Fibroblast of upper back skin (primary cell): ENCODE results near the gene FHL3.

Experiments
- DNase-seq: peaks from one replicate; pipeline ENCODE4 v3.0.0-alpha.2; 2013

FHL3 gene

GRCh38 chr1:38012363-38013226, 7.3 kb upstream of the FHL3 start, which contains the start of gene UTP11:
UTP11 (plus strand) TSS chr1:38012734; CDS start chr1:38012803, 69 bp downstream.
- DNase-seq = peak; percentile 99

DNA sequence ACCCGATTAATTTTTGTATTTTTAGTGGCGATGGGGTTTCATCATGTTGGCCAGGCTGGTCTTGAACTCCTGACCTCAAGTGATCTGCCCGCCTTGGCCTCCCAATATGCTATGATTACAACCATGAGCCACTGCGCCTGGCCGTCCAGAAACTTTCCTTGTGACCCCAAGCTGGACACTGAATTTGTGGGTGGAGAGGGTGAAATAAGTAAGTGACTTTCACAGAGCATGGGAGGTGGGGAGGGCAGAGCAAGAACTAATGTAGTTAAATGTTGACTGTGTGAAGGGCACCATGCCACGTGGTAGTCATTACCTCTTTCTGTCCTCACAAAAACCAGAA, 4.5 kb upstream of the FHL3 start:
- DNase-seq = no peak

DNA sequence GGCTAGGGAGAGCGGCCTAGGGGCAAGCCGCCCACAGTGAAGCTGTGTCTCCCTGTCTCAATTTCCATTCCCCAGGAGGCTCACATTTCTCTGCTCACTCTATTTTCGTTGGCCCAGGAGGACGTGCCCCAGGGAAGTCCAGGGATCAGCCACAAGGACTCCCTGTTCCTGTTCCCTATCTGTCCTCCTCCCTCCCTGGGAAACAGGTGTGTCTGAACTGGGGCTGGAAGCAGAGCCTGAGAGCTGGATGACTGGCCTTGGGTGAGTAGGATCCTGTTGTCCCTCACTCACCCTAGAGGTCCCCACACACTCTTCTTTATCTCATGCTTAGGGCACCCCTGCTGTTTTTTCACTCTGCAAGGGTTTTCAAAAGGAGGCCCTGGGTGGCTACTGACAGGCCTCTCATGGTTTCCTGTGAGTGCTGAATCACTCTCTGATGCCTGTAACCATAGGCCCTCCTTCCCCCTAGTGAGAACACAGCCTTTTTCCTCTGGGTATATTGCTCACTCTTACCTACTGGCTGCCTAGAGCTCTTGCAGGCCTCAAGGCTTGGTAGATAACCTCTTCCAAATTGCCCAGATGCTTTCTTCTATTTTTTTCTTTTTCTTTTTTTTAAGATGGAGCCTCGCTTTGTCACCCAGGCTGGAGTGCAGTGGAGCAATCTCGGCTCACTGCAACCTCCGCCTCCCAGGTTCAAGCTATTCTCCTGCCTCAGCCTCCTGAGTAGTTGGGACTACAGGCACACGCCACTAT, 4.0 kb upstream of the FHL3 start:
- peak; percentile 81 for DNase-seq

DNA sequence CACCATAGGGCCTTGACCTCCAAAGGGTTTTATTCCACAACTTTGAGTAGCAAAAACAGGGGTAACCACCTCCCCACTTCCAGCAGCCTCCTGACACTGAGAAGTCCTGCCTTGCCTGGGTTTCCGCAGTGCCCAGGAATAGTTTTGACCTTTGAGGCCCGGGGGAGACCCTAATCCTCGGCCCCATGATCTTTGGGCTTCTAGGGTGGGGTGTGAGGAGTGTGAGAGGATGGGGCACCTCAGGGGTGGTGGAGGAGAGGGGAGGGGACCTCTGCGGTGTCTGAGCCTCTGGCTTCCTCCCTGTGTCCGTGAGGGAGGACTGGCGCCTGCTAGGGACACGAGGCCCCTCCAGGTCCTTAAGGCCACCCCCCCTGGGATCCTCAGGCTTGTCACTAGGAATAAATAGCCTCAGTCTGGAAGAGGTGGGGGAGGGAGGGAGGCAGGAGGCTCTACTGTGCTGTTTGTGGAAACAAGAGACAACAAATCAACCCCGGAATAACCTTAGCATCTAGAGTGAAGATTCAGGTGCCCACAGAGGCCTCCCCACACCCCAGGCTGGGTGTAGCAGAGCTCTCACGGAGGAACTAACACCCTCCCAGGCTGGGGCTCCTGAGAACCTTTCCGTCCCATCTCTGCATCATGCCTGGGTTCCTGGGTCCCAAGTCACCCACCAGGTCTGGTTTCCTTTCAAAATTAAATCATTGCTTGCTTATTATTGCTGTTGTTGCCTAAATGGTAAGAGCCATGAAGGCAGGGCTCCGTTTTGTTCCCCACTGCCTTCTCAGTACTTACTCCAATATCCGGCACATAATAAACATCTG, 904 bp upstream of the FHL3 start:
- DNase-seq = no peak

DNA sequence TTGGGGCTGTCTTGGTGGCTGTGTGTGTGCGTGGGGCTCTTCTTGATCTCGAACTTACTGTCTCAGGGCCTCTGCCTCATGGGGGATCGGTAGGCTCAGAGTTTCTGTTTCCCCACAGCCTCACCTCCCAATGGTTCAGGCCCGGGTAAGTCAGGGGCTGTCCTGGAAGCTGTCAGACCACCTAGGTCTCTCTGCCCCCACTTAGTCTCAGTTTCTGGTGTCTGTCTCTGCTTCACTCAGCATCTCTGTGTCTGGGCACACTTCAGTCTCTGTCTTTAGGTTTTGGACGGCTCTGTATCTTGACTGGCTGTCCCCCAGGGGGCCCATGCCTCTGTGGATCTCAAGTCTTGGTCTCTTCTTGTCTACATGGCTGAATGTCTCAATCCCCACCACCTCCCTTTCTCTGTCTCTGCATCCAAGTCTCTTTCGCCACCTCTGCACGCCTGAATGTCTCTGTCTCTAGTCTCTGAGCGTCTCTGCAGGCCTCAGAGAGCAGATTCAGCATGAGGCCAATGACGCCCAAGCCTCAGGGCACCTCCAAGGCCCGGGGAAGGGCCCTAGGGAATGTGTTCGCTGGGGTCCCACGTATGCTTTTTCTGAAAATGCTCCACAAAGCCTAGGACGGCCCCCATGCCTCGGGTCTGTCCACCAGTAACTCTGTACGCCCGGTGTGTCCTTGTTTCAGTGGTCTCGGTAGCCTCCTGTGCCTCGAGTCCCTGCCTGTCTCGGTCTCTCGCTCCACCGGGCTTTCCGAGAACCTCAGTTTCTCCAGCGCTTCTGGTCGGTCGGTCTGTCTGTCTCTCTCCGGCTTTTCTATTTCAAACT, 818 bp downstream of the FHL3 start:
- DNase-seq = no peak

DNA sequence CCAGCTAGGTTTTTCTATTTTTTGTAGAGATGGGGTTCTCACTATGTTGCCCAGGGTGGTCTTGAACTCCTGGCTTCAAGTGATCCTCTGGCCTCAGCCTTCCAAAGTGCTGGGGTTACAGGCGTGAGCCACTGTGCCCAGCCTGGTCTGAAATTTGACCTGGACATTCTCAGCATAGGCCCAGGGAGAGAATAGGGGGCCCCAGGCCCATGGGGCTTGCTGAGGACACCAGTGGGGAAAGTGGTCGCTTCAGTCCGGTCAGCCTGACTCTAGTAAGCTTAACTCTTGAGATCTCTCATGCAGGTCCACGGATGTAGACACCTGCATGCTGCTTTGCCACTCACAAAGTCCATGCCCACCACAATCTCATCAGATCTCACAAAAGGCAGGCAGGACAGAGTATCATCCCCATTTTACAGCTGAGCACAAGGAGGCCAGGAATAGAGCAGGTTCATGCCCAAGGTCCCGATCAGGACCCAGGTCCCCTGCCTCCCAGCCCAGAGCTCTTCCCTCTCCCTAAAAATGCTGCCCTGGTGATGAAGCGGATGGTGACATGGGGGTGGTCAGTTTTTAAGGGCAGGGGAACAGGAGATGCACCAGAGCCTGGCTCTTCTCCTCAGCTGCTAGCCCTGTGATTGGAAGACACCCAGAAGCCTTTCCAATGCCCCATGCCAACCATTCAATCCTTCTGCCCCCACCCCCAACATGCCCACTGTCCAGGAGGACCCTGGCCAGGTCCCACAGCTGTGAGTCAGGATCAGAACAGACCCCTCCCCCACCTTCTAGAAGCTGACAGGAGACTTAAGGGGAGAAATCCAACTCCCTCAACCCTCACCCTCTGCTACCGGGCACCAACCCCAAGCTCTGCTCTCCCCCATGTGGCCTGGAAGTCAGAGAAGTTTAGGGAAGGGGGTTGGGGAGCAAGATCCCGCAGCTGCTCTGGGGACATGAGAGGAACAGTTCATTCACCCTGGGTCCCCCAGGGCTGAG, 1.8 kb downstream of the FHL3 start:
- peak; percentile 48 for DNase-seq

DNA sequence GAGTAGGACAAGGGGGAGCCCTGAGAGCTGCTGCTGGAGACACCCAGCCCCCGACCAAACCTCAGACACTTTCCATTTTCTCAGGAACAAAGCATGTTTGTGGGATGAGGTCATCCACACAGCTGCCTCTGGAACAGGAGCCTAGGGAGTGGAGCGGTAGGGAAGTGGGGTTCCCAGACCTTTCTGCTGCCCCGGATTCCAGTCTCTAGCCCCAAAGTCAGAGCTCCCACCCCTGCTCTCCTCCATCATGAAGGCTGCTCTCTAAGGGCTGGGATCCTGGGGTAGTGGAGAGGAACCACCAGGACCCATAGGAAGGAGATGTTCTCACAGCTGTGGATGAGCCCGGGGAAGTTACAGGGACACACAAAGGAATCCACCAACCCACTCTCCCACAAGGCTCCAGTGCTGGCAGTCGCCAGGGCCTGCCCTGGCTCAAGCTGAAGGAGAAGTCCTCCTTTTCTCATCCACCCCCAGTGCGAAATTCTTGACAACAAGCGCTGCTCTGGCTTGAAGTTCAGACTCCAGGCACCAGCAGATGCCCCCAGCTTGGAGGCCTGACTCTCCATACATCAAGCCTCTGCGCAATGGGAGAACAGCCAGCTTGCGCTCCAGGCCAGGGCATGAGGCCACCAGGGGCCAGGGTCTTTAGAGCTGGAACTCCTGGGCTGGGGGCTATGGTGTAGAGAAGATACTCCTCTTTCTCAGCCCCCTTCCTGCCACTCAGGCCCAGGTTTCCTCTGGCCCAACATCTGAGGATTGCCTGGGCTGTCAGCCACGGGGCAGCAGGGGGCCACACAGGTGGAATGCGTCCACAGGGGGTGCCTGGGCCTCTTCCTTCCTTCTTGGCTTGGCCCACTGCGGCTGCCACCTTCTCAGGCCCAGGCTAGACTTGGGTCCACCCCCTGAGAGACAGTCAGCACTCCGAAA, 4.5 kb downstream of the FHL3 start:
- DNase-seq = peak; percentile 93

- no peak for DNase-seq
Observed at GRCh38 chr1:38000233-38000528, 5.1 kb downstream of the FHL3 start.

GRCh38 chr1:37999430-38000232, 5.7 kb downstream of the FHL3 start:
- DNase-seq = peak; percentile 69

- DNase-seq = no peak
Observed at GRCh38 chr1:37998913-37999429, 6.3 kb downstream of the FHL3 start.

GRCh38 chr1:37998089-37998808, 7.1 kb downstream of the FHL3 start:
- no peak for DNase-seq

DNA sequence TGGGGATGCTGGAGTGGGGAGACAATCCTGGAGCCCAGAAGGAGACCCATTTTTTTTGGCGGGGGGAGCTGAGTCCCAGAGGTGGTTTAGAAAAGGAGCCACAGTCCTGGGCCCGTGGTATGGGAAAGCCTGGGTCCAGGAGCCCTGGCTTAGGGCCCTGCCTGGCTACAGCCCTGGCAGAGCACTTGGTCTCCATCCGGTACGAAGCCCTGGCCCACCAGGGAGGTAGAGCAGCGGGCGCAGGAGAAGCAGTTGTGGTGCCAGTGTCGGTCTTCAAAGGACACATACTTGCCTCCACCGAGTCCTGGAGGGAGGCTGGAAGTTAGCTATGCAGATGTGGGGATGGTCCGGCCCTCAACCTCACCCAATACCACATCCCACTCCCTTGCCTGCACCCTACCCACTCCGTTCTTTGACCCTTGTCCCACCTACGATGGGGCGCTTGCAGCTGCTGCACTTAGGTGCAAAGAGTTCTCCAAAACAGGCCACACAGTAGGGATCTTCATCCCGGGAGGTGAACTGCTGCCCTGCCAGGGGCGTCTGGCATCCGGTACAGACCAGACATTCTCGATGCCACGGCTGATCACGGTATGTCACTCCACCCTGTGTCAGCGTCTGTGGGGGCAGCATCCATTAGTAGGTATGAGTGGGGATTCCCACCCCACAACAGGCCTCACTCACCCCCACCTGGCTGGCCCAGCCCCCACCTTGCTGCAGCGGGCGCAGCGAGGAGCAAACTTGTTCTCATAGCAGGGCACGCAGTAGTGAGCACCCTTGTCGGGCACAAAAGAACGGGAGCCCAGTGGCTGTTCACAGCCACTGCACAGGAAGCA, 7.8 kb downstream of the FHL3 start:
- DNase-seq = no peak

DNA sequence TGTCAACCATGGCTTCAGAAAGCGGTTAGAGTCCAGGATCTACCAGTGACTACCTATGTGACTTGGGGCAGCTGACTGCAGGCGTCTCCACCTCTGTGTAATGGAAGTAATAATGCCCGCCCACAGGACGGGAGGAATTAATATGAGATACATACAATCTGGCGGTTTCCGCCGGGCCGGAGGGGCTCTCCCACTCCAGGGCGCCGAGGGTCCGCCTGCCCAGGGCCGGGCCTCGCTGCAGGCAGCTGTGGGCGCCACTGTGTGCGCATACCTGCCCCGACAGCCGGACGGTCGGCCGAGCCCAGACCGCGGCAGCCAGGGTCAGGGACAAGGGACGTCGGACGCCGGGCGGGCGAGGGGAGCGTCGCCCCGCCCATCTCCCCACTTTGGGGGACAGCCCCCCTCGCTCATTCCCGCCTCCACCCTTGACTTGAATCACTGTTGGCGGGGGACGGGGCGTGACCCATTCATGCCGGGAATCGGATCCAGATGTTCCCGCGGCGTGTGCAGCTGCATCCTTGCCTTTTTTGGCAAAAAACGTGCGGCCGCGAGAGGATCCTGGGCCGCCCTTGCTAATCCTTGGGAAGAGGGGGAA, 9.5 kb downstream of the FHL3 start:
- peak; percentile 98 for DNase-seq

DNA sequence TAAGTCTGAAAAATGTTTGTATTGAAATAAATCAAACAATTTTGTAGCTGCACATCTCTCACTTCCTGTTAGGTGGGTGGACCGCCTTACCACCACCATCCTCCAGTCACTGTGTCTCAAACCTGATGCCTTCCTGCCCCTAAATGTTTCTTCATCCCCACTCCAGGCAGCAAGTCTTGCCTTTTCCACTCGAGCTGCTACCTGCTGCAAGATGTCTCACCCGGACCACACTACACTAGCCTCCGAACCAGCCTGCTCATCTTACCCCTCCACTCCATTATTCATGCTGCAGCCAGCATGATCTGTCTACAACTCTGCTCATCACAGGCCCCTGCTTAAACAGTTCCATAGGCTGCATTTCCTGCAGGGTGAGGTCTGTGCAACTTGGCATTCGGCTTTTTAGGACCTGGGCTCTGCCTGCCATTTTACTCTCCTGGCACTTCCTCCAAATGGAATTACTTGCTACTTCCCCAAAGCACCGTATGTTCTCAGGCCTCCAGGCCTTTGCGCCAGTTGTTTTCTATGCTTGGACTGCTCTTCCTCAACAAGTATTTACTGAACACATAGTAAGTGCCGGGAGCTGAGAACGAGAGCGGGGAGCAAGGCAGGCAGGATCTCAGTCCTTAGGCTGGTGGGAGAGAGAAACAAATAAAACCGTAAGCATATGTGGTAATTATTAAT, 10.3 kb downstream of the FHL3 start:
- no peak for DNase-seq

GRCh38 chr1:37989361-37989930, 15.9 kb downstream of the FHL3 start:
- DNase-seq = no peak

DNA sequence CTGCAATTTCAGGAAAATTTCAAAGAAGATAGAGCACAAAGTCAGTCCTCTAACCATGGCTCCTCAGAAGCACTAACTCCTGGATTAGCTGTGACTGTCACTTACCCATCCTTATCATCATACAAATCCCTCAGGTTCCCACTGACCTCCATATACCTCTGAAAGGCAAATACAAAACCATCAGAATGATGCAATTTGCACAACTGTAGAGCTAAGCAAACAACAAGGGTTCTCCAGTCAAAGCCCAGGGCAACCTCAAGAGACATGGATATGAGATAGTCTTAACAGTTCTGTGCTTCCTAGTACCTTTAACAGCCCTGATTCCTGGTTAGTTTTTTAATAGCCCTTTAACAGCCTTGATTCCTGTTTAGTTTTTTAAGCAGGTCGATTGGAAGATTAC, 17.6 kb downstream of the FHL3 start:
- no peak for DNase-seq
